H1 (cell line): ENCODE results near the gene MDFIC. TPM values are rescaled to one million over a fixed set of nuclear protein-coding genes. Genes with fewer than 3 reads are reported as not detected.

Experiments
- CTCF ChIA-PET: fragments of 300-600 bp; sonication (Branson Sonifier 250); formaldehyde crosslinking; loops from one replicate; lab custom pipeline; 2021; ENCODE audit not compliant: partially characterized antibody; lab: Charles Lee
- POLR2A ChIA-PET: fragments of 300-600 bp; sonication (Branson Sonifier 250); formaldehyde crosslinking; loops from one replicate; lab custom pipeline; 2021; ENCODE audit warnings: inconsistent platforms; ENCODE audit not compliant: partially characterized antibody; lab: Charles Lee
- DNase-seq, 2 experiments: peaks; one replicate each; pipeline versions ENCODE4 v3.0.0 to v3.0.0-alpha.2; 2010 to 2022; ENCODE audit warnings: low spot score in 2 of 2, low read depth in 1 of 2, mixed read lengths in 1 of 2
- FAIRE-seq: peaks from 2 replicates; lab custom pipeline; 2011; peaks lifted over from hg19 to GRCh38; lab: Jason Lieb, UNC
- H2AFZ ChIP-seq: 2 replicates; pipeline ENCODE4 v1.8.1; 2012; ENCODE audit warnings: low read length, inconsistent platforms
- H2AK5ac ChIP-seq: 2 replicates; pipeline ENCODE4 v1.6.1; 2013; ENCODE audit warnings: low read depth, low read length
- H2BK120ac ChIP-seq: replicated peaks from 2 replicates; pipeline ENCODE3; 2013; ENCODE audit warnings: low read depth, low read length, inconsistent platforms
- H2BK12ac ChIP-seq: 2 replicates; pipeline ENCODE4 v1.6.1; 2013; ENCODE audit warnings: low read depth, low read length
- H2BK15ac ChIP-seq: 2 replicates; pipeline ENCODE4 v1.6.1; 2013; ENCODE audit warnings: low read length
- H2BK20ac ChIP-seq: 2 replicates; pipeline ENCODE4 v1.6.1; 2013; ENCODE audit warnings: low read length
- H2BK5ac ChIP-seq: 2 replicates; pipeline ENCODE4 v1.6.1; 2013; ENCODE audit warnings: low read depth, low read length
- H3K14ac ChIP-seq: 2 replicates; pipeline ENCODE4 v1.6.1; 2013; ENCODE audit warnings: inconsistent platforms; ENCODE audit not compliant: insufficient read length
- H3K18ac ChIP-seq: 2 replicates; pipeline ENCODE4 v1.6.1; 2013; ENCODE audit warnings: low read length; ENCODE audit errors: extremely low read depth
- H3K23ac ChIP-seq: 2 replicates; pipeline ENCODE4 v1.6.1; 2013; ENCODE audit warnings: inconsistent platforms; ENCODE audit not compliant: insufficient read length
- H3K23me2 ChIP-seq: 2 replicates; pipeline ENCODE4 v1.6.1; 2013; ENCODE audit warnings: low read depth, low read length
- H3K27ac ChIP-seq: 2 replicates; pipeline ENCODE4 v1.6.1; 2011; ENCODE audit warnings: low read depth, low read length, inconsistent platforms
- H3K27me3 ChIP-seq, 4 experiments: replicated peaks in 1 of 4; 1 replicate in 1 of 4; 2 replicates in 3 of 4; pipeline versions ENCODE4 v1.6.1 to v1.8.1; 2011 to 2013; ENCODE audit warnings: low read length in 3 of 4, mild to moderate bottlenecking in 3 of 4, inconsistent platforms in 2 of 4, mixed read lengths in 2 of 4, moderate library complexity in 1 of 4; ENCODE audit not compliant: control insufficient read depth in 3 of 4, insufficient read depth in 3 of 4; ENCODE audit errors: extremely low read depth in 1 of 4
- H3K36me3 ChIP-seq, 4 experiments: 2 replicates each; pipeline versions ENCODE4 v1.6.1 to v1.8.1; 2011 to 2013; ENCODE audit warnings: mild to moderate bottlenecking in 4 of 4, low read length in 3 of 4, moderate library complexity in 2 of 4, control low read depth in 1 of 4, inconsistent platforms in 1 of 4; ENCODE audit not compliant: insufficient read depth in 4 of 4, control insufficient read depth in 2 of 4
- H3K4ac ChIP-seq: replicated peaks from 2 replicates; pipeline ENCODE3; 2013; ENCODE audit warnings: low read length, low read depth, mixed read lengths, inconsistent platforms; ENCODE audit not compliant: insufficient read length
- H3K4me1 ChIP-seq, 4 experiments: replicated peaks in 1 of 4; 1 replicate in 1 of 4; 2 replicates in 3 of 4; pipeline versions ENCODE4 v1.6.1 to v1.8.1; 2011 to 2013; ENCODE audit warnings: low read length in 3 of 4, inconsistent platforms in 2 of 4, mixed read lengths in 1 of 4; ENCODE audit not compliant: insufficient read depth in 4 of 4, control insufficient read depth in 3 of 4
- H3K4me2 ChIP-seq, 2 experiments: 2 replicates each; pipeline versions ENCODE4 v1.6.1 to v1.8.1; 2011 to 2013; ENCODE audit warnings: low read depth in 2 of 2, low read length in 2 of 2, control low read depth in 1 of 2, inconsistent platforms in 1 of 2, mild to moderate bottlenecking in 1 of 2; ENCODE audit not compliant: insufficient read depth in 1 of 2
- H3K4me3 ChIP-seq, 4 experiments: fragments of 200-600, 300-600 bp in 1 of 4; sonication (generic), shearing (Covaris generic), sonication (Bioruptor Twin) in 1 of 4; 2 replicates each; pipeline versions ENCODE4 v1.5.1 to v1.8.1; 2011 to 2016; ENCODE audit warnings: low read length in 4 of 4, low read depth in 3 of 4, control low read depth in 2 of 4, inconsistent platforms in 2 of 4, mild to moderate bottlenecking in 2 of 4, mixed read lengths in 1 of 4, moderate library complexity in 1 of 4; ENCODE audit not compliant: insufficient read depth in 2 of 4; ENCODE audit errors: extremely low read depth in 1 of 4
- H3K56ac ChIP-seq: replicated peaks from 2 replicates; pipeline ENCODE3; 2013; ENCODE audit warnings: low read depth, mild to moderate bottlenecking, mixed read lengths, low read length, inconsistent platforms; ENCODE audit not compliant: insufficient read length
- H3K79me1 ChIP-seq: 2 replicates; pipeline ENCODE4 v1.6.1; 2013; ENCODE audit warnings: low read depth, low read length, control low read depth
- H3K79me2 ChIP-seq, 2 experiments: 2 replicates each; pipeline versions ENCODE4 v1.6.1 to v1.8.1; 2012 to 2013; ENCODE audit warnings: low read length in 2 of 2, mild to moderate bottlenecking in 2 of 2, inconsistent platforms in 1 of 2; ENCODE audit not compliant: insufficient read depth in 2 of 2, control insufficient read depth in 1 of 2
- H3K9ac ChIP-seq, 4 experiments: replicated peaks in 1 of 4; 1 replicate in 1 of 4; 2 replicates in 3 of 4; pipeline versions ENCODE4 v1.6.1 to v1.8.1; 2011 to 2013; ENCODE audit warnings: low read depth in 3 of 4, low read length in 3 of 4, control low read depth in 2 of 4, mild to moderate bottlenecking in 2 of 4, moderate library complexity in 2 of 4, inconsistent platforms in 1 of 4; ENCODE audit errors: extremely low read depth in 1 of 4
- H3K9me3 ChIP-seq, 2 experiments: 2 replicates each; pipeline versions ENCODE4 v1.6.1 to v1.8.1; 2012 to 2013; ENCODE audit warnings: mild to moderate bottlenecking in 2 of 2, moderate library complexity in 2 of 2, control low read depth in 1 of 2, inconsistent platforms in 1 of 2, low read depth in 1 of 2, low read length in 1 of 2, mixed read lengths in 1 of 2; ENCODE audit not compliant: insufficient read depth in 2 of 2
- H4K20me1 ChIP-seq, 2 experiments: replicated peaks in 1 of 2; 2 replicates each; pipeline versions ENCODE3 to v1.8.1; 2011 to 2013; ENCODE audit warnings: inconsistent platforms in 2 of 2, low read length in 2 of 2, mild to moderate bottlenecking in 1 of 2; ENCODE audit not compliant: insufficient read depth in 2 of 2, control insufficient read depth in 1 of 2
- H4K5ac ChIP-seq: 2 replicates; pipeline ENCODE4 v1.6.1; 2013; ENCODE audit warnings: low read length, low read depth, mixed read lengths, inconsistent platforms; ENCODE audit not compliant: insufficient read length
- H4K8ac ChIP-seq: 2 replicates; pipeline ENCODE4 v1.8.0; 2013; ENCODE audit warnings: mild to moderate bottlenecking, moderate library complexity, low read length, inconsistent platforms; ENCODE audit not compliant: insufficient read depth; ENCODE audit errors: extremely low read depth
- H4K91ac ChIP-seq: replicated peaks from 2 replicates; pipeline ENCODE3; 2013; ENCODE audit warnings: low read length, mixed read lengths, inconsistent platforms; ENCODE audit not compliant: insufficient read length
- EGR1 ChIP-seq: IDR thresholded peaks from 2 replicates; pipeline ENCODE4 v1.6.1; 2011; ENCODE audit warnings: low read depth, low read length, borderline replicate concordance
- KDM4A ChIP-seq: IDR thresholded peaks from one replicate; pipeline ENCODE4 v1.7.1; 2012; ENCODE audit warnings: low read depth, mild to moderate bottlenecking, moderate library complexity, low read length, inconsistent platforms; ENCODE audit not compliant: severe bottlenecking
- WGBS, 2 experiments: shearing (Covaris generic) in 1 of 2; methylation state at CpG; one replicate each; pipeline versions ENCODE4 v1.1.6 to v1.1.7; 2013 to 2015; ENCODE audit warnings: low lambda C conversion rate in 2 of 2, mixed read lengths in 2 of 2, inconsistent platforms in 1 of 2, low coverage in 1 of 2, missing lambda C conversion rate in 1 of 2; ENCODE audit not compliant: insufficient replicate concordance in 2 of 2, insufficient coverage in 1 of 2, insufficient read length in 1 of 2; ENCODE audit errors: extremely low coverage in 1 of 2, missing lambda C conversion rate in 1 of 2; 5-methylcytosine and 5-hydroxymethylcytosine counted together
- polyA plus RNA-seq, 7 experiments: library from polyadenylated mRNA; depleted of rRNA in 3 of 7; stranded (reverse) in 5 of 7; unstranded in 2 of 7; fragments of >200 nt in 5 of 7; fragments of 200-250 nt in 2 of 7; gene quantifications; 1 replicate in 5 of 7; 2 replicates in 1 of 7; 4 replicates in 1 of 7; pipeline versions ENCODE4 v1.2.1 to v1.2.3, GENCODE V29; 2011 to 2013; ENCODE audit warnings: missing spikeins in 2 of 7, mixed read lengths in 2 of 7
- total RNA-seq: library from RNA; stranded (reverse); fragmentation: NEBNext Ultra II Directional; extraction: Animal tissue kit (Norgen Biotek cat#: 25700); gene quantifications from 2 replicates; pipeline ENCODE4 v1.2.1, GENCODE V29; 2021

MDFIC gene
- total and polyA plus RNA-seq, 2 of the 8 experiments (the other 6 are each of a cell fraction or from before 2014, with no cell fraction given), result 2.3 to 11.4 TPM

GRCh38 chr7:114941692-114942091 is 19.8 kb downstream of the MDFIC start:
- no peak overlapping the region for H2BK15ac ChIP-seq
- no peak overlapping the region for H3K14ac ChIP-seq
- H4K8ac ChIP-seq, result no peak overlapping the region
- H3K79me2 ChIP-seq, result no peaks in the 10 kb centered on the region
- no peaks in the 10 kb centered on the region for H3K9me3 ChIP-seq
- H4K91ac ChIP-seq, result no peak overlapping the region
- WGBS, 2 experiments, result 80% methylated on average over 5 of the region's 5 CpGs; no CpG with 5 or more reads in 1 of the 2 experiments
- no peak overlapping the region for H2BK120ac ChIP-seq
- H3K9ac ChIP-seq, result no peak overlapping the region
- CTCF ChIA-PET, result no interaction called here
- H3K27ac ChIP-seq, result no peak overlapping the region
- no peak overlapping the region for H3K4me3 ChIP-seq
- no peak overlapping the region for H2BK12ac ChIP-seq
- FAIRE-seq (no peak), DNase-seq (no peak)
- no peak overlapping the region for H3K4ac ChIP-seq
- no peak overlapping the region for H3K56ac ChIP-seq
- H3K79me1 ChIP-seq, result no peaks in the 10 kb centered on the region
- H4K20me1 ChIP-seq, result no peaks in the 10 kb centered on the region
- no peak overlapping the region for H2BK5ac ChIP-seq
- TF ChIP-seq KDM4A (no peak), EGR1 (no peak)
- H3K18ac ChIP-seq, result no peak overlapping the region
- no peak overlapping the region for H2AK5ac ChIP-seq
- H2AFZ ChIP-seq, result no peak overlapping the region
- H2BK20ac ChIP-seq, result no peak overlapping the region
- H4K5ac ChIP-seq, result no peak overlapping the region
- peaks cover 0 to 7% (median 3%) of the 10 kb centered on the region in 4 experiments; a peak in 3 of 7 replicates for H3K4me1 ChIP-seq
- POLR2A ChIA-PET, result no interaction called here
- H3K27me3 ChIP-seq, result no peaks in the 10 kb centered on the region
- no peak overlapping the region for H3K4me2 ChIP-seq
- no peaks in the 10 kb centered on the region; a peak in 1 of 8 replicates for H3K36me3 ChIP-seq
- no peaks in the 10 kb centered on the region for H3K23me2 ChIP-seq
- no peak overlapping the region for H3K23ac ChIP-seq
